A673 (cell line): Measurements from ENCODE around the gene OSBPL8.

Experiments used
- CTCF ChIP-seq: fragments of 300-800, 200-600 bp; sonication (generic); conservative IDR thresholded peaks from 2 replicates; pipeline ENCODE4 v1.5.1; 2017; ENCODE audit warnings: low read depth, mild to moderate bottlenecking, antibody characterized with exemption, low read length, moderate library complexity, mixed read lengths
- EZH2 ChIP-seq: fragments of 200-600 bp; sonication (generic); IDR thresholded peaks from 2 replicates; pipeline ENCODE4 v1.6.1; 2017; ENCODE audit warnings: borderline replicate concordance, low read depth, mild to moderate bottlenecking, mixed read lengths, antibody characterized with exemption, low read length; ENCODE audit not compliant: poor library complexity, severe bottlenecking

DNA sequence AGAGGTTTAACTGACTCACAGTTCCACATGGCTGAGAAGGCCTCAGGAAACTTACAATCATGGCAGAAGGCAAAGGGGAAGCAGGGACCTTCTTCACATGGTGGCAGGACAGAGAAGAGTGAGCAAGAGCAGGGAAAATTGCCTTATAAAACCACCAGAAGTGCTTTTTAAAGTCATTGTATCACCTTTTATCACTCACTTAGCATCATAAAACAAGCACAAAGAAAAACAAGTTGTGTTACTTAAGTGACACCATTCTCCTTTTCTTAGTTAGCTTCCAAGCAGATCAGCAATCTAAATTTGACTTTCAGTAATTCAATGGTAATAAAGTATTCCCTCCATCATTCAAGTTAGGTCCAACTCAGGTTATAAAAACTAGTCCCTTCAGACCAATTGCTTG lies 28.5 kb downstream of the OSBPL8 start:
- TF ChIP-seq CTCF (no peak), EZH2 (no peak)
